Prostate gland (tissue), 2 donors: ENCODE results near the gene EPAS1. TPM values are rescaled to one million over a fixed set of nuclear protein-coding genes. Genes with fewer than 3 reads are reported as not detected.

Experiments
- DNase-seq: peaks from one replicate; pipeline ENCODE4 v3.0.0-alpha.2; 2019; ENCODE audit warnings: low spot score
- H3K27ac ChIP-seq, 2 donors: fragments of 200-600 bp; sonication (generic); 2 replicates each; pipeline ENCODE4 v1.5.1; 2017 to 2019
- H3K27me3 ChIP-seq: fragments of 200-600 bp; sonication (generic); replicated peaks from 2 replicates; pipeline ENCODE4 v1.5.1; 2019; ENCODE audit not compliant: insufficient read depth
- H3K36me3 ChIP-seq, 2 donors: fragments of 200-600 bp; sonication (generic); 1 replicate in 1 of 2; 2 replicates in 1 of 2; pipeline versions ENCODE4 v1.5.1 to v1.8.1; 2017 to 2019
- H3K4me1 ChIP-seq: fragments of 200-600 bp; sonication (generic); replicated peaks from 2 replicates; pipeline ENCODE4 v1.5.1; 2019
- H3K4me3 ChIP-seq, 2 donors: fragments of 200-600 bp; sonication (generic); 2 replicates each; pipeline ENCODE4 v1.5.1; 2017 to 2019
- H3K9me3 ChIP-seq: fragments of 200-600 bp; sonication (generic); 2 replicates; pipeline ENCODE4 v1.5.1; 2017
- CTCF ChIP-seq, 4 experiments: fragments of 200-600 bp in 2 of 4; fragments of 450-650 bp in 2 of 4; sonication (generic) in 2 of 4; IDR thresholded peaks; 1 replicate in 3 of 4; 2 replicates in 1 of 4; pipeline ENCODE4 v1.5.1; 2016 to 2019; ENCODE audit warnings: antibody characterized with exemption in 4 of 4, mild to moderate bottlenecking in 2 of 4, moderate library complexity in 2 of 4
- POLR2A ChIP-seq: fragments of 450-650 bp; IDR thresholded peaks from one replicate; pipeline ENCODE4 v1.6.1; 2016; ENCODE audit warnings: antibody characterized with exemption, mild to moderate bottlenecking
- POLR2AphosphoS5 ChIP-seq: sonication (generic); formaldehyde crosslinking; IDR thresholded peaks from one replicate; pipeline ENCODE4 v1.6.1; 2017; ENCODE audit warnings: antibody characterized with exemption
- WGBS: methylation state at CpG from one replicate; pipeline ENCODE4 v1.1.5; 2018; 5-methylcytosine and 5-hydroxymethylcytosine counted together
- intact Hi-C: fragments of 100-400 bp; cut with DNase I; formaldehyde crosslinking; loops from one replicate; pipeline ENCODE4 v1.14.2; 2022
- total RNA-seq, 2 donors: library from RNA; depleted of rRNA; stranded (reverse); fragments of >200 nt; gene quantifications; one replicate each; pipeline ENCODE4 v1.1.0, GENCODE V29; 2016

Gene EPAS1
- total RNA-seq, 2 donors from 2014 or later, result 109 to 356 TPM

- WGBS, result 74% methylated on average over 1 of the region's 1 CpG
- H3K9me3 ChIP-seq, result no peaks in the 10 kb centered on the region
- no peaks in the 10 kb centered on the region for H3K27me3 ChIP-seq
- no peak for DNase-seq
- no peak overlapping the region for H3K4me3 ChIP-seq
- no peaks in the 10 kb centered on the region for H3K36me3 ChIP-seq
- peaks cover 6% of the 10 kb centered on the region for H3K4me1 ChIP-seq
- intact Hi-C loops, result no loop called here
- no peak overlapping the region for H3K27ac ChIP-seq
- TF ChIP-seq POLR2A (no peak), POLR2AphosphoS5 (no peak), CTCF (IDR thresholded peaks at IDR 0.05) (no peak)
Measured at GRCh38 chr2:46411985-46412384, 114.8 kb downstream of the EPAS1 start.

- 70% methylated on average over 2 of the region's 2 CpGs for WGBS
- Histone ChIP-seq H3K27ac (no peak overlapping the region), H3K4me1 (peaks cover 5% of the 10 kb centered on the region), H3K4me3 (no peak overlapping the region), H3K9me3 (no peaks in the 10 kb centered on the region), H3K27me3 (no peaks in the 10 kb centered on the region), H3K36me3 (no peaks in the 10 kb centered on the region)
- intact Hi-C loops, result no loop called here
- TF ChIP-seq CTCF (IDR thresholded peaks at IDR 0.05), result no peak
- no peak for DNase-seq
Measured at GRCh38 chr2:46413111-46413510, 115.9 kb downstream of the EPAS1 start.

GRCh38 chr2:46413631-46414030 is 116.4 kb downstream of the EPAS1 start:
- no peaks in the 10 kb centered on the region for H3K27me3 ChIP-seq
- intact Hi-C loops, result no loop called here

GRCh38 chr2:46414701-46415100 is 117.5 kb downstream of the EPAS1 start:
- TF ChIP-seq POLR2AphosphoS5, result no peak
- Histone ChIP-seq H3K36me3 (no peaks in the 10 kb centered on the region), H3K27ac (no peak overlapping the region), H3K9me3 (no peaks in the 10 kb centered on the region), H3K27me3 (no peaks in the 10 kb centered on the region), H3K4me1 (no peaks in the 10 kb centered on the region), H3K4me3 (no peak overlapping the region)
- DNase-seq, result no peak
- intact Hi-C loops, result no loop called here
- 91% methylated on average over 1 of the region's 1 CpG for WGBS

More at GRCh38 chr2:46413631-46414030, 116.4 kb downstream of the EPAS1 start:
- no peaks in the 10 kb centered on the region for H3K9me3 ChIP-seq
- H3K4me1 ChIP-seq, result no peaks in the 10 kb centered on the region
- no peak for DNase-seq
- TF ChIP-seq POLR2AphosphoS5, result no peak
- H3K36me3 ChIP-seq, result no peaks in the 10 kb centered on the region
- no peak overlapping the region for H3K27ac ChIP-seq
- no peak overlapping the region for H3K4me3 ChIP-seq

GRCh38 chr2:46416280-46416679 is 119.1 kb downstream of the EPAS1 start:
- intact Hi-C loops, result no loop called here
- H3K36me3 ChIP-seq, result no peaks in the 10 kb centered on the region
- H3K27me3 ChIP-seq, result no peaks in the 10 kb centered on the region
- no peaks in the 10 kb centered on the region for H3K9me3 ChIP-seq
- H3K4me1 ChIP-seq, result no peaks in the 10 kb centered on the region
- TF ChIP-seq POLR2A (no peak), POLR2AphosphoS5 (no peak), CTCF (IDR thresholded peaks at IDR 0.05) (no peak)
- no peak overlapping the region for H3K4me3 ChIP-seq
- no peak for DNase-seq
- no peak overlapping the region for H3K27ac ChIP-seq

GRCh38 chr2:46416739-46417403 is 119.7 kb downstream of the EPAS1 start:
- Histone ChIP-seq H3K4me3 (no peak overlapping the region), H3K27me3 (no peaks in the 10 kb centered on the region), H3K9me3 (no peaks in the 10 kb centered on the region), H3K36me3 (no peaks in the 10 kb centered on the region), H3K4me1 (no peaks in the 10 kb centered on the region), H3K27ac (no peak overlapping the region)
- intact Hi-C loops, result no loop called here
- WGBS, result 59% methylated on average over 4 of the region's 4 CpGs
- TF ChIP-seq CTCF (IDR thresholded peaks at IDR 0.05), result no peak
- no peak for TF ChIP-seq POLR2A
- TF ChIP-seq POLR2AphosphoS5, result no peak
- DNase-seq, result no peak
